Measurements from ENCODE around the gene IL4R. TPM values are rescaled to one million over a fixed set of nuclear protein-coding genes. Genes with fewer than 3 reads are reported as not detected.
A peak's percentile ranks its signal among the peaks of the same experiment; 100 is the strongest.

IL4R gene
- total and polyA plus RNA-seq, 2 of the 13 experiments (the other 11 are each of a cell fraction or from before 2014, with no cell fraction given): 15.9 to 49.6 TPM

DNA sequence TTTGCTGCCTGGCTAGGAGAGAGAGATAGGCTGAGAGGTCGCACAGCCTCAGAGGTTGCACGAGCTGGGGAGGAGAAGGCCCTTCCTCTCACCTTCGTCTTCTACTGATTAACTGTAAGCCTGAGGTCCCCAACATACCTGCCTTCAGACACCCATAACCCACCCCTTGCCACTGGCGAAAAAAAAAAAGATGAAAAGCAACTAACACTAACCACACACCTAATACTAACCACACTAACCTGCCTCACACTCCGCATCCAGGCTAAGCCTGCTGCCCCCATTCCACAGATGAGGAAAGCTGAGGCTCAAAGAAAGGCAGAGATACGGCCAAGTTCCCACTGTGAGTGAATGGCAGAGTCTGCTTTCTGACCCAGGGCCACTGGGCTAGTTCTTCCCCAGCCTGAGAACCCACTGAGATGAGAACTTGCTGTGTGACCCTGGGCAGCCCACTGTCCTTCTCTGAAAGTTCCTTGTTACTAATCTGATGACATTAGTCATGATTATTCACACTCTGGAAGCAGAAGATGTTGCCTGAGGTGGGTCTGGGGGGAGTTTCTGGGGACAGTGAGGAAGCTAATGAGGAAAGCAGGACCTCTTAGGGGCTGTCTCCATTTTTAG, 92.8 kb downstream of the IL4R start:
- H3K27ac ChIP-seq (ENCODE audit: extremely low read length, insufficient read depth, low read length): no peak overlapping the region
- H3K27me3 ChIP-seq (ENCODE audit: control insufficient read depth in 1 of 2, insufficient read depth in 2 of 2, low read length in 2 of 2): peaks cover 15 to 47% of the 10 kb centered on the region in 2 experiments
- no peaks in the 10 kb centered on the region for H3K36me3 ChIP-seq (replicated peaks in 1 of 2; ENCODE audit: control insufficient read depth in 1 of 2, insufficient read depth in 2 of 2, low read length in 2 of 2)
- no peak for DNase-seq (ENCODE audit: low spot score)
- in situ Hi-C loops (cut with HindIII; ENCODE audit: extremely low pct_ligation_motif_present, low pct_unique_long_range_greater_than_20kb) (no loop called here), intact Hi-C loops (cut with micrococcal nuclease; ENCODE audit: unreplicated experiment) (no loop called here)
- H3K9me3 ChIP-seq (ENCODE audit: low read length): peaks cover 8% of the 10 kb centered on the region; the same call in 1 of the 2 replicates
- H3K79me2 ChIP-seq (ENCODE audit: insufficient read depth, low read length): no peaks in the 10 kb centered on the region
- H3K4me1 ChIP-seq (ENCODE audit: insufficient read depth, low read length): peaks cover 34% of the 10 kb centered on the region
- ChIA-PET POLR2A (no interaction called here), CTCF (ENCODE audit: low intra/inter-chr PET ratio, low total read pairs) (no interaction called here)
- no peak for ATAC-seq
- H4K20me1 ChIP-seq (ENCODE audit: insufficient read depth, low read length): no peaks in the 10 kb centered on the region
- H3K9ac ChIP-seq (ENCODE audit: insufficient read depth, low read depth, low read length): no peak overlapping the region
- H2AFZ ChIP-seq (ENCODE audit: low read length): no peak overlapping the region
- no TSS peak for BruUV-seq (replicated peaks)
- no peak overlapping the region for H3K4me2 ChIP-seq (ENCODE audit: low read depth, low read length)
- 22% methylated on average over 6 of the region's 6 CpGs for WGBS (ENCODE audit: low lambda C conversion rate)
- H3K4me3 ChIP-seq (replicated peaks in 1 of 3; ENCODE audit: insufficient read depth in 1 of 3, low read depth in 2 of 3, low read length in 3 of 3): no peak overlapping the region
- no peak for FAIRE-seq
- TF ChIP-seq ZMYM3 (CRISPR knock-in tag; IDR thresholded peaks at IDR 0.05) (peak; percentile 65), ZNF496 (CRISPR knock-in tag; IDR thresholded peaks at IDR 0.05; ENCODE audit: insufficient replicate concordance) (no peak), KDM2A (CRISPR knock-in tag; IDR thresholded peaks at IDR 0.05; ENCODE audit: borderline replicate concordance, low read depth) (no peak), RCOR2 (CRISPR knock-in tag; IDR thresholded peaks at IDR 0.05) (0 out of 2 replicates have a peak, but pooled peaks have one; percentile 29), ZNF766 (CRISPR knock-in tag; IDR thresholded peaks at IDR 0.05; ENCODE audit: borderline replicate concordance) (no peak), MTF2 (CRISPR knock-in tag; IDR thresholded peaks at IDR 0.05; ENCODE audit: borderline replicate concordance) (no peak), ZNF24 (IDR thresholded peaks at IDR 0.05) (0 out of 2 replicates have a peak, but pooled peaks have one; percentile 24), ZNF629 (CRISPR knock-in tag; conservative IDR thresholded peaks at IDR 0.05) (peak; percentile 92), ZNF768 (CRISPR knock-in tag; IDR thresholded peaks at IDR 0.05) (peak; percentile 92)

DNA sequence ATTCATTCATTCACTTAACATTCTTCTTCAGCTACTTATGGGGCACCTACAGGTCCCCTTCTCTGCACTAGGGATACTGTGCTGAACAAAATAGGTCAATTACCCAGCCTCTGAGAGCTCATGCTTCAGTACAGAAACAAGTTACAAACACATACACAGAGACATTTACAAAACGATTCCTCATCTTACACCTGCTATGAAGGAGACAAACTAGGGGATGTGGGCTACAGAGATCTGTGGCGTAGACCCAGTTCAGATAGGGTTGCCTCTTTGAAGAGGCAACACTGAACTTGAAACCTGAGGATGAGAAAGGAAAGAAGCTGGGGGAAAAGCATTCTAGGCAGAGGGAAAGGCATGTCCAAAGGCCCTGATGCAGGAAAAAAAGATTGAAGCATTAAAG, 93.4 kb downstream of the IL4R start:
- H3K27ac ChIP-seq (ENCODE audit: extremely low read length, insufficient read depth, low read length): no peak overlapping the region
- peaks cover 34% of the 10 kb centered on the region for H3K4me1 ChIP-seq (ENCODE audit: insufficient read depth, low read length)
- POLR2A ChIA-PET: no interaction called here
- no peak overlapping the region for H2AFZ ChIP-seq (ENCODE audit: low read length)
- WGBS (ENCODE audit: low lambda C conversion rate): 63% methylated on average over 2 of the region's 2 CpGs
- no peak for FAIRE-seq
- no peaks in the 10 kb centered on the region for H3K36me3 ChIP-seq (replicated peaks in 1 of 2; ENCODE audit: control insufficient read depth in 1 of 2, insufficient read depth in 2 of 2, low read length in 2 of 2)
- BruUV-seq (replicated peaks): no TSS peak
- no peak for ATAC-seq
- CTCF ChIA-PET (ENCODE audit: low intra/inter-chr PET ratio, low total read pairs): no interaction called here
- peaks cover 8% of the 10 kb centered on the region; the same call in 1 of the 2 replicates for H3K9me3 ChIP-seq (ENCODE audit: low read length)
- intact Hi-C loops (cut with micrococcal nuclease; ENCODE audit: unreplicated experiment): no loop called here
- H3K9ac ChIP-seq (ENCODE audit: insufficient read depth, low read depth, low read length): no peak overlapping the region
- H4K20me1 ChIP-seq (ENCODE audit: insufficient read depth, low read length): no peaks in the 10 kb centered on the region
- no peak for DNase-seq (ENCODE audit: low spot score)
- no peaks in the 10 kb centered on the region for H3K79me2 ChIP-seq (ENCODE audit: insufficient read depth, low read length)
- in situ Hi-C loops (cut with HindIII; ENCODE audit: extremely low pct_ligation_motif_present, low pct_unique_long_range_greater_than_20kb): no loop called here
- no peak overlapping the region for H3K4me3 ChIP-seq (replicated peaks in 1 of 3; ENCODE audit: insufficient read depth in 1 of 3, low read depth in 2 of 3, low read length in 3 of 3)
- TF ChIP-seq NR1H2 (CRISPR knock-in tag; IDR thresholded peaks at IDR 0.05; ENCODE audit: borderline replicate concordance, low read depth): no peak
- no peak overlapping the region for H3K4me2 ChIP-seq (ENCODE audit: low read depth, low read length)
- H3K27me3 ChIP-seq (ENCODE audit: control insufficient read depth in 1 of 2, insufficient read depth in 2 of 2, low read length in 2 of 2): peaks cover 12 to 43% of the 10 kb centered on the region in 2 experiments

Measured in HepG2 (cell line).